ENCODE data around the gene C10orf143. TPM values are rescaled to one million over a fixed set of nuclear protein-coding genes. Genes with fewer than 3 reads are reported as not detected.
"Not testable (repeated sequence)": the region's sequence is repeated elsewhere in the genome, so short reads cannot be mapped to it uniquely, and the experiment has no call there.

The C10orf143 gene
- total RNA-seq, 2 donors from 2014 or later = 2.4 to 2.9 TPM

DNA sequence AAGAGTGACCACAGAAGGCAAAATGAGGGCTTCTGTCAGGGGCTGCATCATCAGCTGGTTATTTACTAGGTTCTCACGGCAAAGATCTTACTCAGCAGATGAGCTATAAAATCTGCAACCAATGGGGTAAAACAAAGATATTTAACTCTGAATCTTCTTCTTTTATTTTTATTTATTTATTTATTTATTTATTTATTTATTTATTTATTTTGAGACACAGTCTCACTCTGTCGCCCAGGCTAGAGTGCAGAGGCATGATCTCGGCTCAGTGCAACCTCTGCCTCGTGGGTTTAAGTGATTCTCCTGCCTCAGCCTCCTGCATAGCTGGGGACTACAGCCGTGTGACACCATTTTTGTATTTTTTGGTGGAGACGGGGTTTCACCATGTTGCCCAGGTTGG lies 11.3 kb downstream of the C10orf143 start:
- DNase-seq (ENCODE audit: low spot score) (no peak), ATAC-seq (no peak)
- Mint-ChIP-seq H3K27ac (no peak overlapping the region), H3K27me3 (no peaks in the 10 kb centered on the region), H3K4me1 (ENCODE audit: low read depth in 2 of 2) (no peaks in the 10 kb centered on the region), H3K4me3 (no peak overlapping the region), H3K9me3 (no peaks in the 10 kb centered on the region), H3K36me3 (peaks cover 6% of the 10 kb centered on the region)

DNA sequence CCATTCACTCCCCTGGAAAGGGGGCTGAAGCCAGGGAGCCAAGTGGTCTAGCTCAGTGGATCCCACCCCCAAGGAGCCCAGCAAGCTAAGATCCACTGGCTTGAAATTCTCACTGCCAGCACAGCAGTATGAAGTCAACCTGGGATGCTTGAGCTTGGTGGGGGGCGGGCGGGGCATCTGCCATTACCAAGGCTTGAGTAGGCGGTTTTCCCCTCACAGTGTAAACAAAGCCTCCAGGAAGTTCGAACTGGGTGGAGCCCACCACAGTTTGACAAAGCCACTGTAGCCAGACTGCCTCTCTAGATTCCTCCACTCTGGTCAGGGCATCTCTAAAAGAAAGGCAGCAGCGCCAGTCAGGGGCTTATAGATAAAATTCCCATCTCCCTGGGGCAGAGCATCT lies 20.1 kb downstream of the C10orf143 start:
- not testable (repeated sequence) for ATAC-seq; H3K4me1 Mint-ChIP-seq (ENCODE audit: low read depth in 2 of 2); H3K4me3 Mint-ChIP-seq; DNase-seq (ENCODE audit: low spot score); H3K27ac Mint-ChIP-seq; H3K27me3 Mint-ChIP-seq
- Mint-ChIP-seq H3K9me3 (peaks cover 16% of the 10 kb centered on the region), H3K36me3 (peaks cover 33% of the 10 kb centered on the region)

DNA sequence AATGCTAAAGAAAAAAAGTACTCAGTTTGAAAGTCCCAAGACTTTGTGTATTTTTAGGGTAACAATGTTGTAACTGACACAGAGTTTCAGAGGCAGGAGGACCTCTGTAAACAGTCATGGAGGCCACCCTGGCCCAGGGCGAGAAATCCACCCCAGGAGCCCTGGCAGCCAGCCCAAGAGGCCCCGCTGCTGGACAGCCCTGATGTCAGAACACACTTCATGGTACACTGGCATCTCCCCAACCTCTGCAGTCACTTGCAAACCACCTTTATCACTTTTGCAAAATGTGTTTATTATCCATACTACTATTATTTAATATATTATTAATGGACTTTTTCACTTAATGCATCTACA lies 30.2 kb downstream of the C10orf143 start:
- Mint-ChIP-seq H3K27me3 (no peaks in the 10 kb centered on the region), H3K36me3 (peaks cover 6% of the 10 kb centered on the region), H3K4me1 (ENCODE audit: low read depth in 2 of 2) (no peaks in the 10 kb centered on the region), H3K4me3 (no peak overlapping the region), H3K9me3 (no peaks in the 10 kb centered on the region), H3K27ac (no peak overlapping the region)
- ATAC-seq = no peak
- DNase-seq (ENCODE audit: low spot score) = no peak

DNA sequence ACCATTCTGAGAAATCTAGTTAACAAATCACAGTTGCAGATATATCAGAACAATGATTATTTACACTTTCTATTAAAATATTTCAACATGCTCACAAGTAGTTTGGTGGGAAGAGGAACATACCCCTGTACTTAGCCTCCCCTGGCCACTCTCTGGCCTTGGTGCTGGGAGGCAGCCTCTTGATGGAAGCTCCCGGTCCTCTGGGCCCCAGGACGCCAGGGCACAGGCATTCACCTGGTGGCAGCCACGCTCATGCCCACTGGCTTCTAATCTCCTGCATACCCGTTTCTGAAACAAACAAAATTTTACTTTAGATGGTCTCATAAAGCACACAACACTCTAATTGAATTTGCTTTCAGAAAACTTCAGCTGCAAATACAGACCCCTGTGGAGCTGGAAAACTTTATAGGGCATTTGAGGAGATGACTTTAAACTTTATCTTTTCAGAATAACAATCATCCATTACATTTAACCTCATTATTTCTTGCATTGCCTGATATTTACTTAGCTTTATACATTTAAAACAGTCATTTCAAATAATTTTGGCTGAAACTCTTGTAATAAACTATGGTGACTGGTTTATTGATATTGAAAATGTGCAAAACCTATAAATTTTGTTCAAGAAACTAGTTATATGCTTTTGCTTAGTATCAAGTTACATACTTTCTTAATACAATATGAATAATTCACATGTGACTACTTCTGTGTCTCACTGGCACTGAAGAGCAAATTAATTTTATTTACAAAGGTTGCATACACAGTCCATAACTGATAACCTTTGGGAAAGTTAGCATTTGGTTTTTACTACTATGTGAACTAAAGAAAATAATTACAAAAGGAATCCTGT lies 30.8 kb downstream of the C10orf143 start:
- Mint-ChIP-seq H3K4me1 (ENCODE audit: low read depth in 2 of 2) (no peaks in the 10 kb centered on the region), H3K36me3 (peaks cover 6% of the 10 kb centered on the region), H3K27ac (no peak overlapping the region), H3K9me3 (no peaks in the 10 kb centered on the region), H3K4me3 (no peak overlapping the region), H3K27me3 (no peaks in the 10 kb centered on the region)
- DNase-seq (ENCODE audit: low spot score) = no peak
- ATAC-seq = no peak

DNA sequence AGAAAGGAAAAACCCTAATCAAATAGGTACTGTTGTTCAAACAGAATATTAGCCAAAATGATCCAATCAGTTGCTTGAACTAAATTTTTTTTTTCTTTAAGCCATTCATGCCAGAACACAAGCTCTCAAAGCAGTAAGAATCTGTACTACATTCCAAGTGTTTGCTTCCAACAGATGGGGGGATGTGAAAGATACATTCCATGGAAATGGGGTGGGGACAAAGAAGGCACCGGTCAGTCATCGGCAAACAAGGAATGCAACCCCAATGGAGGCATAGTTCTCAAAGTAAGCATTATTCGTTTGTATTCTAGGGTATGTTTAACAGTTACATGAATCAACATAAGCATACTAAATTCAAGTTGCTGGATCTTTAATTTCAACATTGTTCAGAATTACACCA lies 32.5 kb downstream of the C10orf143 start:
- DNase-seq (ENCODE audit: low spot score) (no peak), ATAC-seq (no peak)
- H3K27ac Mint-ChIP-seq = no peak overlapping the region
- no peaks in the 10 kb centered on the region for H3K27me3 Mint-ChIP-seq
- H3K4me3 Mint-ChIP-seq = no peak overlapping the region
- no peaks in the 10 kb centered on the region for H3K9me3 Mint-ChIP-seq
- H3K36me3 Mint-ChIP-seq = peaks cover 6% of the 10 kb centered on the region
- no peaks in the 10 kb centered on the region for H3K4me1 Mint-ChIP-seq (ENCODE audit: low read depth in 2 of 2)

- Mint-ChIP-seq H3K4me3 (no peak overlapping the region), H3K27ac (no peak overlapping the region), H3K4me1 (ENCODE audit: low read depth in 2 of 2) (peaks cover 0 to 3% of the 10 kb centered on the region in 2 donors), H3K9me3 (no peaks in the 10 kb centered on the region), H3K36me3 (peaks cover 15% of the 10 kb centered on the region), H3K27me3 (no peaks in the 10 kb centered on the region)
- ATAC-seq (no peak), DNase-seq (ENCODE audit: low spot score) (no peak)
Measured at GRCh38 chr10:130076681-130077080, 33.9 kb downstream of the C10orf143 start.

- H3K27me3 Mint-ChIP-seq = no peaks in the 10 kb centered on the region
- no peaks in the 10 kb centered on the region for H3K9me3 Mint-ChIP-seq
Measured at GRCh38 chr10:130074639-130075038, 36.0 kb downstream of the C10orf143 start.

GRCh38 chr10:130073912-130074311 lies 36.7 kb downstream of the C10orf143 start:
- Mint-ChIP-seq H3K27ac (no peak overlapping the region), H3K36me3 (peaks cover 15% of the 10 kb centered on the region), H3K27me3 (no peaks in the 10 kb centered on the region), H3K4me1 (ENCODE audit: low read depth in 2 of 2) (peaks cover 0 to 3% of the 10 kb centered on the region in 2 donors), H3K4me3 (no peak overlapping the region), H3K9me3 (no peaks in the 10 kb centered on the region)
- ATAC-seq = no peak
- no peak for DNase-seq (ENCODE audit: low spot score)

More at GRCh38 chr10:130074639-130075038, 36.0 kb downstream of the C10orf143 start:
- DNase-seq (ENCODE audit: low spot score) = no peak
- H3K4me1 Mint-ChIP-seq (ENCODE audit: low read depth in 2 of 2) = peaks cover 0 to 3% of the 10 kb centered on the region in 2 donors
- H3K36me3 Mint-ChIP-seq = peaks cover 15% of the 10 kb centered on the region
- H3K27ac Mint-ChIP-seq = no peak overlapping the region
- ATAC-seq = no peak
- no peak overlapping the region for H3K4me3 Mint-ChIP-seq

- ATAC-seq (no peak), DNase-seq (ENCODE audit: low spot score) (no peak)
- Mint-ChIP-seq H3K9me3 (no peaks in the 10 kb centered on the region), H3K27me3 (no peaks in the 10 kb centered on the region), H3K36me3 (peaks cover 15% of the 10 kb centered on the region), H3K27ac (no peak overlapping the region), H3K4me1 (ENCODE audit: low read depth in 2 of 2) (peaks cover 0 to 3% of the 10 kb centered on the region in 2 donors), H3K4me3 (no peak overlapping the region)
Measured at GRCh38 chr10:130072247-130072646, 38.4 kb downstream of the C10orf143 start.

DNA sequence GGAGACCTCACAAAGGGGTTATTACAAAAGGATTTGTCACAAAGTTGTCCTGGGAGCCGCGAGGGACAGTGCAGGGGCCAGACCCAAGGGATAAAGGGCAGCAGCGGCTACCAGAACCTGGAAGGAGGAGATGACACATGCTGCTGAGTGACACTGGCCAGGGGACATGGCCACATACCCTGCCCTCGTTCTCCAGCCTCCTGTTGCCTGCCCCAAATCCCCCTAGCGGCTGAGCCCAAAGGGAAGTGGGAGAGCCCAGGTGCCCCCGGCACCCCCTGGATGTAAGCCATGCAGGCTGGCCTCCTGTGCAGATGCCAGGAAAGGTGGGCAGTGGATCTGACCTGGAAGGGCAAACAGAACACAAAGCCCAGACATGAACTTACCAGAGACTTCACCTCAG lies 42.7 kb downstream of the C10orf143 start:
- ATAC-seq (no peak), DNase-seq (ENCODE audit: low spot score) (no peak)
- peaks cover 0 to 1% of the 10 kb centered on the region in 2 donors for H3K4me1 Mint-ChIP-seq (ENCODE audit: low read depth in 2 of 2)
- H3K4me3 Mint-ChIP-seq = no peak overlapping the region
- no peaks in the 10 kb centered on the region for H3K9me3 Mint-ChIP-seq
- H3K27me3 Mint-ChIP-seq = no peaks in the 10 kb centered on the region
- H3K36me3 Mint-ChIP-seq = peaks cover 7% of the 10 kb centered on the region
- no peak overlapping the region for H3K27ac Mint-ChIP-seq

DNA sequence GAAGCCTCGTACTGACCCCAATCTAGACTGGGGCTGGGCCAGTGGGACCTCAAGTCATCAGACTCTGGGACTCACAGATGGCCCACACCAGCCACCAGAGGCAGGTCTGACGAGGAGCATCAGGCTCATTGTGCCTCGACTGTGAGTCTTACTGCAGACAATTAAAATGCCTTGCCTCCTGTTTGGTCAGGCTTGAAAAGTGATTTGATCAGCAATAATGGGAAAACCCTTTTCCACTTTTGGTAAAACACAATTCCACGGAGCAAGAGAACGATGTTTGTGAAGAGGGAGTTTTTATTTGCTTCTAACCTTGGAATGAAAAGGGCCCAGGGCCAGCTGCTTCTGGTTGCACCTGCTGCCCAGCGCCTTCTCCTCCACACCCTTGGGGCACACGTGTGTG lies 43.9 kb downstream of the C10orf143 start:
- H3K36me3 Mint-ChIP-seq = no peaks in the 10 kb centered on the region

GRCh38 chr10:130065251-130065650 lies 45.4 kb downstream of the C10orf143 start:
- Mint-ChIP-seq H3K4me1 (ENCODE audit: low read depth in 2 of 2) (no peaks in the 10 kb centered on the region), H3K27me3 (no peaks in the 10 kb centered on the region), H3K36me3 (no peaks in the 10 kb centered on the region), H3K27ac (no peak overlapping the region), H3K9me3 (no peaks in the 10 kb centered on the region), H3K4me3 (no peak overlapping the region)
- ATAC-seq (no peak), DNase-seq (ENCODE audit: low spot score) (no peak)

More for the DNA sequence above, 43.9 kb downstream of the C10orf143 start:
- no peak overlapping the region for H3K27ac Mint-ChIP-seq
- H3K4me3 Mint-ChIP-seq = no peak overlapping the region
- H3K4me1 Mint-ChIP-seq (ENCODE audit: low read depth in 2 of 2) = no peaks in the 10 kb centered on the region
- H3K27me3 Mint-ChIP-seq = no peaks in the 10 kb centered on the region
- H3K9me3 Mint-ChIP-seq = no peaks in the 10 kb centered on the region
- no peak for ATAC-seq
- DNase-seq (ENCODE audit: low spot score) = no peak

DNA sequence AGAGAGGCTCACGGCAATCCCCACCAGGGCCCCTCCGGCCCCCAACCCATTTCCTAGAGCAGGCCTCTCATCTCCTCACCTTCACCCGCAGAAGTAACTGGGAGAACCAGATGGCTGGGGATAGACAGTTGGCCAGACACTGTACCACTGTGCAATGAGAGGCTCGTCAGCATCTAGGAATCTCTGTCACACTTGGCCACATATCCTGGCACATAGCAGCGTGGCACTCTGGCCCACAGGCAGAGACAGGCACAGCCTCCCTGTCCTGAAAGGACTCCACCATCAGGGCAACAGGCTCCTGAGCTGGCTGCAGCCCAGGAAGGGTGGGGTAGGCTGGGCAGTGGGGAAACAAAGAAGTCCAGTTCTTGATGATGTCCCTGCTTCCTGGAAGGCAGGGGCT lies 45.8 kb downstream of the C10orf143 start:
- DNase-seq (ENCODE audit: low spot score) (no peak), ATAC-seq (no peak)
- H3K4me3 Mint-ChIP-seq = no peak overlapping the region
- H3K27me3 Mint-ChIP-seq = no peaks in the 10 kb centered on the region
- H3K27ac Mint-ChIP-seq = no peak overlapping the region
- no peaks in the 10 kb centered on the region for H3K4me1 Mint-ChIP-seq (ENCODE audit: low read depth in 2 of 2)
- no peaks in the 10 kb centered on the region for H3K36me3 Mint-ChIP-seq
- no peaks in the 10 kb centered on the region for H3K9me3 Mint-ChIP-seq

GRCh38 chr10:130062976-130063375 lies 47.7 kb downstream of the C10orf143 start:
- Mint-ChIP-seq H3K27ac (no peak overlapping the region), H3K4me1 (ENCODE audit: low read depth in 2 of 2) (no peaks in the 10 kb centered on the region), H3K27me3 (no peaks in the 10 kb centered on the region), H3K4me3 (no peak overlapping the region), H3K36me3 (no peaks in the 10 kb centered on the region), H3K9me3 (no peaks in the 10 kb centered on the region)
- no peak for ATAC-seq
- DNase-seq (ENCODE audit: low spot score) = no peak

DNA sequence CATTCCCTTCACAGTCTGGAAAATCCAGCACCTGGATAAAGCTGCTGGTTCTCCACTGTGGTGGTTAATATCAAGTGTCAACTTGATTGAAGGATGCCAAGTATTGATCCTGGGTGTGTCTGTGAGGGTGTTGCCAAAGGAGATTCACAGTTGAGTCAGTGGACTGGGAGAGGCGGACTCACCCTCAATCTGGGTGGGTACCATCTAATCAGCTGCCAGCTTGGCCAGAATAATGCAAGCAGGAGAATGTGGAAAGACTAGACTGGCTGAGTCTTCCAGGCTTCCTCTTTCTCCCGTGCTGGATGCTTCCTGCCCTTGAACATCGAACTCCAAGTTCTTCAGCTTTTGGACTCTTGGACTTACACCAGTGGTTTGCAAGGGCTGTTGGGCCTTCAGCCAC lies 48.4 kb downstream of the C10orf143 start:
- DNase-seq (ENCODE audit: low spot score) = no peak
- Mint-ChIP-seq H3K4me1 (ENCODE audit: low read depth in 2 of 2) (no peaks in the 10 kb centered on the region), H3K4me3 (no peak overlapping the region), H3K9me3 (no peaks in the 10 kb centered on the region), H3K36me3 (no peaks in the 10 kb centered on the region), H3K27me3 (no peaks in the 10 kb centered on the region), H3K27ac (no peak overlapping the region)
- ATAC-seq = no peak

All from natural killer cell treated with Interleukin-12 subunit alpha and Interleukin-12 subunit beta and Interleukin-15 and Interleukin-18, amount 100 ng/mL, for 72 hours (primary cell).